Stomach smooth muscle (tissue), 2 donors: ENCODE results near the gene ARHGAP22.

ENCODE experiments used
- H3K27ac ChIP-seq: one replicate; pipeline ENCODE4 v1.7.0; 2013; ENCODE audit warnings: mild to moderate bottlenecking, low read length, inconsistent platforms
- H3K27me3 ChIP-seq, 2 donors: one replicate each; pipeline ENCODE4 v1.7.0; 2013; ENCODE audit warnings: low read length in 2 of 2; ENCODE audit not compliant: insufficient read depth in 2 of 2, control insufficient read depth in 1 of 2
- H3K36me3 ChIP-seq, 2 donors: one replicate each; pipeline ENCODE4 v1.7.0; 2013; ENCODE audit warnings: low read length in 2 of 2; ENCODE audit not compliant: control insufficient read depth in 2 of 2, insufficient read depth in 2 of 2
- H3K4me1 ChIP-seq: one replicate; pipeline ENCODE4 v1.7.0; 2013; ENCODE audit warnings: low read length; ENCODE audit not compliant: control insufficient read depth, insufficient read depth
- H3K4me3 ChIP-seq, 2 donors: one replicate each; pipeline ENCODE4 v1.7.0; 2013; ENCODE audit warnings: low read length in 2 of 2
- H3K9ac ChIP-seq, 2 donors: one replicate each; pipeline ENCODE4 v1.7.0; 2013; ENCODE audit warnings: low read length in 2 of 2, mild to moderate bottlenecking in 1 of 2
- H3K9me3 ChIP-seq, 2 donors: one replicate each; pipeline ENCODE4 v1.7.0; 2013; ENCODE audit warnings: low read length in 2 of 2; ENCODE audit not compliant: control insufficient read depth in 2 of 2
- donor health status: healthy.
- donor health status: Pancreatic carcinoma.

ARHGAP22 gene

DNA sequence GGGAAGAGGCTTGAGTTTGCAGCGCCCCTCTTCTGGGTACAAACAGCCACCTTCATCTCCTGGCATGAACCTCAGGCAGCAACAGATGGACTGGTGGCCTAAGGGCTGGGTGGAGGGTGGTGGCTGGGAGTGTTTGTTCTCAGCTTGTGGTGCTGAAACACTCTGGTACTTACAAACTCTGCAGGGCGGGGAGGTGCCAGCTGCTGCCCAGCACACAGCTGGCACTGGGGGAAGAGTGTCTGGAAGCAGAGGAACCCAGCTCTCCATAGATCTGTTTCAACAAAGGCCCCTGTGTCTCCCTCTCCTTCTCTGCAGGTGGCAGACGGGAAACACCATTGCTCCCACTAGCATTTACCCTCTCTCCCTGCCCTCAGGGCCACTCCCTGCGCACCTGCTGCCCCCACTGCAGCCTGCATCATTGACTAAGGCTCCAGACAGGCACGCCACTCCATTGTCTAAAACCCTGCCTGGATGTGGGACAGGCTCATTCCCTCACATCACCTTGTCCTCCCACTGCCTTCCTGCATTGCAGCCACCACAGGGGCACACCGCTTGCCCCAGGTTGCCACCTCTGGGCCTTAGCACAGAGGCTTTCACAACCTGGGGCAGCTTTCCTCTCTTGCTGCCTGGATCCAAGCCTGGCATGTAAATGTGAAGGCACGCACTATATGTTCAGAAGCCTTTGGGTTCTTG is 6.5 kb downstream of the ARHGAP22 start:
- Histone ChIP-seq H3K4me3 (no peak overlapping the region), H3K9me3 (no peaks in the 10 kb centered on the region), H3K36me3 (no peaks in the 10 kb centered on the region), H3K27me3 (no peaks in the 10 kb centered on the region), H3K9ac (no peak overlapping the region), H3K4me1 (peaks cover 8% of the 10 kb centered on the region), H3K27ac (no peak overlapping the region)

DNA sequence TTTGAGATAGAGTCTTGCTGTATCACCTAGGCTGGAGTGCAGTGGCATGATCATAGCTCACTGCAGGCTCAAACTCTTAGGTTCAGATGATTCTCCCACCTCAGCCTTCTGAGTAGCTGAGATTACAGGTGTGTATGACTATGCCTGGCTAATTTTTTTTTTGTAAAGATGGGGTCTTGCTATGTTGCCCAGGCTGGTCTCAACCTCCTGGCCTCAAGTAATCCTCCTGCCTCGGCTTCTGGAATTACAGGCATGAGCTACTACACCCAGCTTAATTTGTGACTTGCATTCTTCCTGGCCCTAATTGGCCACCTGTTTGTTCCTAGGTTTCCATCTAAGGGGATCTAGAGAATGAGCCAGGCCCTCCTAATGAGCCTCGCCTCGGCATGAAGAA is 9.3 kb downstream of the ARHGAP22 start:
- H3K4me1 ChIP-seq, result peaks cover 8% of the 10 kb centered on the region
- no peak overlapping the region for H3K9ac ChIP-seq
- no peak overlapping the region for H3K4me3 ChIP-seq
- H3K27me3 ChIP-seq, result no peaks in the 10 kb centered on the region
- H3K9me3 ChIP-seq, result no peaks in the 10 kb centered on the region
- no peaks in the 10 kb centered on the region for H3K36me3 ChIP-seq
- H3K27ac ChIP-seq, result no peak overlapping the region

DNA sequence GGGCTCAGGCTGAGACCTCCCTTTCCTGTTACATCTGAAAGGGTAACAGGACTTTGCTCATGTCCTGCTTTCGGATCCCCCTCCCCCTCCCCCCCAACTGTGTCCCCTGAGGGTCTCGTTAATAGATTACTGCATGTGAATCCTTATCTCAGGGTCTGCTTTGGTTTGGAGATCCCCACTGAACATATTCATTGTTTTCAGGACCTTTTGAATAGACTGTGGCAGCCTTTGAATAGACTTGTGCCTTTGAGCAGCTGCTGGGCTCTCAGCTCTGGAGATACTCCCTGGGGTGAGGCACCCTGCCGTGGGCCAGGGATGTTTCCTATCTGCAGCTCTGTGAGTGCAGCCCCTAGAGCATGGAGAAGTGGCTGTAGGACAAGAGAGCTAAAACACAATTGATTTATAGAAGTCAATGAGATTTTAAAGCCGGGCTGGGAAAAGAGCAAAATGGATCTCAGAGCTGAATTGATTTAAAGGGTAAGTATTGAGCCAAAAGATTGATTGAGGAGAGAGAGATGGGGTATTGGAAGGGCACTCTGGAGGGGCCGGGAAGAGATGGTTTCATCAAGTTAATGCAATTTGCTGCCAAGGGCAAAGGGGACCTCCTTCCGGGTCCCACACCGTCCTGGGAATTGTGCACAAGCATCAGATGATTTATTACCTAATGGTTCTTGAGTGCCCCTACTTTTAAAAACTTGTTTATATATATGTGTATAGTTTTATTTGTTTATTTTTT is 9.9 kb downstream of the ARHGAP22 start:
- Histone ChIP-seq H3K4me1 (peaks cover 8% of the 10 kb centered on the region), H3K36me3 (no peaks in the 10 kb centered on the region)

DNA sequence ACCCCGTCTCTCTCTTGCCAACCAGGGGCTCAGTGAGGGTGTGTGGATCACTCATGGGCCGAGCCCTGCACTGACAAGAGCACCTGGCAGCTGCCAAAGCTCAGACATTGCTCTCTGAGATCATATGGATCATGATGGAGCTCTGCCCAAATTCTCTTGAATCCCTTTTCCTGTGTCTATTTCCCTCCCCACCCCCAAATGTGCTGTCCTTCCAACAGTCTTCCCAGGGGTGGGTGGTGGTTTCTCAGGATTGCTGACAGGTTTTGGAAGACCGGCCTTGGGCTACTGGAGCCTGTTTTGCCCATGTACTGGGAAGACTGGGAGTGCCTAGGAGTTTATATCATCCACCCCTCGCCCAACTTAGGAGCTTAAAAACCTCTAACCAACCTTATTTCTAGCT is 10.5 kb downstream of the ARHGAP22 start:
- H3K4me1 ChIP-seq, result peaks cover 6% of the 10 kb centered on the region
- no peaks in the 10 kb centered on the region for H3K27me3 ChIP-seq
- H3K27ac ChIP-seq, result no peak overlapping the region
- H3K9ac ChIP-seq, result no peak overlapping the region
- H3K36me3 ChIP-seq, result no peaks in the 10 kb centered on the region
- H3K4me3 ChIP-seq, result no peak overlapping the region
- no peaks in the 10 kb centered on the region for H3K9me3 ChIP-seq

More for the DNA sequence above, 9.9 kb downstream of the ARHGAP22 start:
- Histone ChIP-seq H3K27ac (no peak overlapping the region), H3K27me3 (no peaks in the 10 kb centered on the region), H3K9me3 (no peaks in the 10 kb centered on the region), H3K9ac (no peak overlapping the region), H3K4me3 (no peak overlapping the region)

DNA sequence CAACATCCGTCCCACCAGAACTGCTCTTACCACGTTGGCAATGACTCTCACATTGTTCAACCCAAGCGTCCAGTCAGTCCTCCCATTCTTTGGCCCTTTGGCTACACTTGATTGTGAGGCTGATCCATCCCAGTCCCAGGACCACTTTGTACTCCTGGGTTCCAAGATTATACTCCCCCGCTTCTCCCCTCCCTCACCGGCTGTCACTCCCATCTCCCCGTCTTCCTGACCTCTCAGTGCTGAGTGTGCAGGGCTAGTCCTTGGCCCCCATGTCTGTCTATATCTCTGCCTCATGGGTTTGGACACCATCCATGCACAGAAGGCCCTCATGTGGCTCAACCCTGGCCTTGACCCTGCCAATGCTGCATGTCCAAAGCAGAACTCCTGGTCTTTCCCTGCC is 12.5 kb downstream of the ARHGAP22 start:
- Histone ChIP-seq H3K9ac (no peak overlapping the region), H3K27ac (no peak overlapping the region)

DNA sequence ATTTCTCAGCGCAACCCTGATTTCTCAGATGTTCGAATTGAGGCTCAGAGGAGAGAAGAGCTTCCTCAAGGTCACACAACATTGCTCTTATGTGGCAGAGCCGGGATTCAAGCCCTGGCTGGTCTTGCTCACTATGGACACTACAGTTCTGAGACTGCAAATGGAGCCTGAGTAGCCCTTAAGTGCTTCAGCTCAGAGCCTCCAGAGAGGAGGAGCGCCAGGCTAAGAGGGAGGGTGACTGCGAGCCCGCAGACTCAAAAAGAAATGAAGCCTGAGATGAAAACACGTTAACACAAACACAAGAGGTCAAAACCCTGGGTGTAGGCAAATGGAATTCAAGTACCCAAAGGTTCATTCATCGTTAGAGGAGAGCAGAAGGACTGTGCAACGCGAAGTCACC is 13.9 kb downstream of the ARHGAP22 start:
- no peak overlapping the region for H3K4me3 ChIP-seq
- no peaks in the 10 kb centered on the region for H3K9me3 ChIP-seq
- peaks cover 6% of the 10 kb centered on the region for H3K4me1 ChIP-seq
- no peak overlapping the region for H3K27ac ChIP-seq
- H3K27me3 ChIP-seq, result no peaks in the 10 kb centered on the region
- H3K36me3 ChIP-seq, result no peaks in the 10 kb centered on the region
- no peak overlapping the region for H3K9ac ChIP-seq

More for the DNA sequence above, 12.5 kb downstream of the ARHGAP22 start:
- Histone ChIP-seq H3K4me1 (peaks cover 6% of the 10 kb centered on the region), H3K36me3 (no peaks in the 10 kb centered on the region), H3K4me3 (no peak overlapping the region), H3K9me3 (no peaks in the 10 kb centered on the region), H3K27me3 (no peaks in the 10 kb centered on the region)

DNA sequence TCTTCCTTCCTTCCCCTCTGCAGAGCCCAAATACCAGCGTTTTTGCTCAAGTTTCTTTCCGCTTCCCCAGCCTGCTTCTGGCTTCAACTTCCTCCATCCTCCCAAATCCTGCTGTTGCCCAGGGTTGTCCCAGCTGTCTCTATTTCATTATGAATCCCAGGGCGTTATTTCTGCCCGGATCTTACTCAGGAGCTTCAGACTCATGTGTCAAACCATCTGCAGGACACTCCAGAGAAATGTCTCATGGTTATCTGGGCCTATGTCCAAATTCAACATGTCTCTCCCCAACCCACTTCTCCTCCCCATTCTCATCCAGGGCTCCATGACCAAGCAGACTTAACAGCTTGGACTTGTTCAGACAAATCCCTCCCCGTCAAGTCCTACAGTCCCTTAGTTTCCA is 15.6 kb downstream of the ARHGAP22 start:
- Histone ChIP-seq H3K9me3 (no peaks in the 10 kb centered on the region), H3K4me1 (peaks cover 5% of the 10 kb centered on the region), H3K27ac (no peak overlapping the region), H3K9ac (no peak overlapping the region), H3K27me3 (no peaks in the 10 kb centered on the region), H3K4me3 (no peak overlapping the region), H3K36me3 (no peaks in the 10 kb centered on the region)

DNA sequence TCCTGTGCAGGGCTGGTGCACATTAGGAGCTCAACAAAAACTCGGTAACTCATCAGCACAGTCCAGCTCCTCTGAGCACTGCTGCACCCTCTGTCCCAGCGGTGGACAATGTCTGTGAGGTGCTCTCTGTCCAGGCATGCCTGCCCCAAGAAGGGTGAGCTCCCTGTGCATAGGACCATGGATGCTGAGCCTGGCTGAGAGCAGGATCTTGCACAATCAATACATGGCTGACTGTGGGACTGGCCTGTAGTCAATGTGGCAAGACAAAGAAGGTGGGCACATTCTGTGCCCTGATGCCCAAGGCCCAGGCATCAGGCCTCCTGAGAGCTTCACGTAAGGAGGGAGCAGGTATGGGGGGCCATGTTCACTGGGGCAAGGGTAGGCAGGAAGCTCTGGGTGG is 17.1 kb downstream of the ARHGAP22 start:
- Histone ChIP-seq H3K27ac (no peak overlapping the region), H3K36me3 (no peaks in the 10 kb centered on the region), H3K27me3 (no peaks in the 10 kb centered on the region), H3K9me3 (no peaks in the 10 kb centered on the region), H3K9ac (no peak overlapping the region), H3K4me1 (peaks cover 2% of the 10 kb centered on the region), H3K4me3 (no peak overlapping the region)

DNA sequence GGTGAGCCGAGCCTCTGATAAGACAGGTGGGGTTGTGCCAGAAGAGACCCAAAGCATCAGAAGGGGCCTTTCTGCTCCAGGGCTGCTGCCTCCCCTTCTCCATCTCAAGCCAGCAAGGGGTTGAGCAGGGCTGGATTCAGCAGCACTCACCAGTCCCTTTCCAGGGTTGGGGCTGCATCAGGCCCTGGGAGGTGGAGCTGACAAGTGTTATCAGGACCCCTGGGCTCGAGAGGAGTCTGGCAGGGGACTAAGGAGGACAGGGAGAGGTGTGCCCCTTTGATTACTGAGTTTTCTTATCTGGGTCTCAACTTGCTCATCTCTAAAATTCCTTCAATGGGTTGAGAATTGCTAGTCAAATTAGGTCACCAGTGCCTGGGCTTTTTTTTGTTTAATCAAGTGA is 17.8 kb downstream of the ARHGAP22 start:
- no peak overlapping the region for H3K4me3 ChIP-seq
- no peak overlapping the region for H3K27ac ChIP-seq
- no peaks in the 10 kb centered on the region for H3K9me3 ChIP-seq
- peaks cover 2% of the 10 kb centered on the region for H3K4me1 ChIP-seq
- H3K36me3 ChIP-seq, result no peaks in the 10 kb centered on the region
- no peaks in the 10 kb centered on the region for H3K27me3 ChIP-seq
- no peak overlapping the region for H3K9ac ChIP-seq

DNA sequence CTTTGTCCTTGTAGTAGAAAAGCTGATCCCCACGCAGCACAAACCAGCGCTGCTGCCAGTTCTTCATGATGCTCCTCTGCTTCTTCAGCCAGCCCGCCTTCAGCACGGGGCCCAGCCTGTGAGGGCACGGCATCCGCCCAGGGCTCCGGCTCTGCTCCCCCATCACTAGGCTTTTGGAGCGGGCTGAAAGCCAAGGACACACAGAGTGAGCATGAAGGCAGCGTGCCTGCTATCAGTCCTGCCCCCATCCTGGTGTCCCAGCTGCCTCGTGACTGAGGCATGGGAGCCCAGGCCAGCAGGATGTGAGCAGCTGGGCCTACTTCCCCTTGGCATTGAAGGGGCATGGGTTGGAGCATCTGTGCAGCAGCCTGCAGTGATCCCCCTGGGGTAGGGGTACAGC is 21.9 kb downstream of the ARHGAP22 start:
- Histone ChIP-seq H3K27me3 (no peaks in the 10 kb centered on the region), H3K4me1 (peaks cover 3% of the 10 kb centered on the region), H3K27ac (no peak overlapping the region), H3K9me3 (no peaks in the 10 kb centered on the region), H3K36me3 (no peaks in the 10 kb centered on the region), H3K4me3 (no peak overlapping the region), H3K9ac (no peak overlapping the region)

DNA sequence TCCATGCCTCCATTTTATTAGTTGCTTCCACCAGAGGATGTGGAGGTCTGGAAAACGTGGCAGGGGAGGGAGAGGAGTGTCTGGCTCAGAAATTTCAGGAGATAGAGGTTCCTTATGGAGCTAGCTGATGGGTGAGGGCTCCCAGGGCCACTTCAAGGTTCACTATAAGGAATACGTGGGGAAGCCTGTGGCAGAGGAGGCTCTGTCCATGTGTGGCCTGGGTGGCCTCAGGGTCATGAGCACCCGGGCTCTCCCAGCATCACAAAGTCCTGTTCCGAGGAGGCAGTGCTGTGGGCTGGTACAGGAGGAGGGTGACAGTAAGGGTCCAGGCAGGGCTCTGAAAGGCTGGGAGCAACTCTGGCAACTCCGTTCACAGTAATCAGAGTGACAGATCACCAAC is 24.6 kb downstream of the ARHGAP22 start:
- H3K27ac ChIP-seq, result no peak overlapping the region
- no peaks in the 10 kb centered on the region for H3K36me3 ChIP-seq
- H3K9me3 ChIP-seq, result no peaks in the 10 kb centered on the region
- no peak overlapping the region for H3K4me3 ChIP-seq
- H3K4me1 ChIP-seq, result peaks cover 3% of the 10 kb centered on the region
- no peaks in the 10 kb centered on the region for H3K27me3 ChIP-seq
- no peak overlapping the region for H3K9ac ChIP-seq
